Measurements from ENCODE around the gene TSC22D2.

DNA sequence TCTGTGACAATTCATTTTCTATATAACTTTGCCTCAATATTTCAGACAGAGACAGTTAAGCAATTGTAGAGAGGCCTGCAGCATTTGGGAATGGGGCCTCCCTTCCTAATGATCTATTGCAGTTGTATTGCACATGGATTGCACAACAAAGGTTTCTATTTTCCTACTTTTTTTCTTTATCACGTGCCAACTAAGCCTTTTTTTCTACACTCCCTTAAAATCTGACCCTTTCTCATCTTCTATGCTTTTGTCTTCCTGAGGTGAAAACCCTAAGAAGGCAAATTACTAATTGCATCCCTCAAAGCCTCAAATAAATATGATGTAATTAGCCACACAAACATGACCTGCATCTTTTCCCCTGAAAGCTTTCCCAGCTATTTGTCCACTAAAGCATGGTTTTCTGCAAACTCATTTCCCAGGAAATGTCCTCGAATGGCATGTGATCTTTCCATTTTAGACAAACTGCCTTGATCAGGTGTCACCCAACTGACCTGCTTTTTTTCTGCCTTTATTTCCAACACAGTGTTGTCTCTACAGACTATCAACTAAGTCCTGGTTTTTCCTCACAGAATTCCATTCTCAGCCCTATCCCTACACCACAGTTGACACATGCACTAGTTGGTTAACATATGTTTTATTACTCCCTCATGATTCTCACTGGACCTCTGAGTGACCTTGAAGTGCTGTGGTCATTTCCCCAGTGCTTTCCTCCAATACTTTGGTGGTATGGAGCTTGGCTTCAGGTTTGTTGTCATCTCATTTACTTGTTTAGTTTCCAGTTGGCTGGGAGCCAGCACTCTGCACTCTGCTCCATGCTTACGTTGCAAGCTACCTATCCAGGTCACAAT, 31.9 kb upstream of the TSC22D2 start:
- TF ChIP-seq, protein P1, sequence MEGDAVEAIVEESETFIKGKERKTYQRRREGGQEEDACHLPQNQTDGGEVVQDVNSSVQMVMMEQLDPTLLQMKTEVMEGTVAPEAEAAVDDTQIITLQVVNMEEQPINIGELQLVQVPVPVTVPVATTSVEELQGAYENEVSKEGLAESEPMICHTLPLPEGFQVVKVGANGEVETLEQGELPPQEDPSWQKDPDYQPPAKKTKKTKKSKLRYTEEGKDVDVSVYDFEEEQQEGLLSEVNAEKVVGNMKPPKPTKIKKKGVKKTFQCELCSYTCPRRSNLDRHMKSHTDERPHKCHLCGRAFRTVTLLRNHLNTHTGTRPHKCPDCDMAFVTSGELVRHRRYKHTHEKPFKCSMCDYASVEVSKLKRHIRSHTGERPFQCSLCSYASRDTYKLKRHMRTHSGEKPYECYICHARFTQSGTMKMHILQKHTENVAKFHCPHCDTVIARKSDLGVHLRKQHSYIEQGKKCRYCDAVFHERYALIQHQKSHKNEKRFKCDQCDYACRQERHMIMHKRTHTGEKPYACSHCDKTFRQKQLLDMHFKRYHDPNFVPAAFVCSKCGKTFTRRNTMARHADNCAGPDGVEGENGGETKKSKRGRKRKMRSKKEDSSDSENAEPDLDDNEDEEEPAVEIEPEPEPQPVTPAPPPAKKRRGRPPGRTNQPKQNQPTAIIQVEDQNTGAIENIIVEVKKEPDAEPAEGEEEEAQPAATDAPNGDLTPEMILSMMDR (conservative IDR thresholded peaks at IDR 0.05; ENCODE audit: low read length): no peak
- TF ChIP-seq EZH2phosphoT487 (IDR thresholded peaks at IDR 0.05; ENCODE audit: borderline replicate concordance): no peak
